C4-2B (cell line): ENCODE results near the gene GLI3.

Experiments used
- ZFX ChIP-seq: fragments of 450-650 bp; IDR thresholded peaks from 2 replicates; pipeline ENCODE4 v1.6.1; 2017
- TF ChIP-seq, protein P1 (sequence below): fragments of 450-650 bp; conservative IDR thresholded peaks from 2 replicates; pipeline ENCODE4 v1.5.1; 2017; ENCODE audit warnings: mild to moderate bottlenecking

DNA sequence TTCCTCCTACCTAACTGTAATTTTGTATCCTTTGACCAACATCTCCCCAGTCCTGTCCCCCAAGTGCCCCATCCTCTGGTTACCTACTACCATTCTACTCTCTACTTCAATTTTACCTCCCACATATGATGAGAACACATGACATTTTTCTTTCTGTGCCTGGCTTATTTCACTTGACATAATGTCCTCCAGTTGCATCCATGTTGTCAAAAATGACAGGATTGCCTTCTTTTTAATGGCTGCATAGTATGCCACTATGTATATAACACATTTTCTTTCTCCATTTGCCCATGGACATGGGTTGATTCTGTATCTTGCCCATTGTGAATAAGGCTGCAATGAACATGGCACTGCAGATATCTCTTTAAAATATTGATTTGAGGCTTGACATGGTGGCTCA, 33.7 kb downstream of the GLI3 start:
- TF ChIP-seq, protein P1, sequence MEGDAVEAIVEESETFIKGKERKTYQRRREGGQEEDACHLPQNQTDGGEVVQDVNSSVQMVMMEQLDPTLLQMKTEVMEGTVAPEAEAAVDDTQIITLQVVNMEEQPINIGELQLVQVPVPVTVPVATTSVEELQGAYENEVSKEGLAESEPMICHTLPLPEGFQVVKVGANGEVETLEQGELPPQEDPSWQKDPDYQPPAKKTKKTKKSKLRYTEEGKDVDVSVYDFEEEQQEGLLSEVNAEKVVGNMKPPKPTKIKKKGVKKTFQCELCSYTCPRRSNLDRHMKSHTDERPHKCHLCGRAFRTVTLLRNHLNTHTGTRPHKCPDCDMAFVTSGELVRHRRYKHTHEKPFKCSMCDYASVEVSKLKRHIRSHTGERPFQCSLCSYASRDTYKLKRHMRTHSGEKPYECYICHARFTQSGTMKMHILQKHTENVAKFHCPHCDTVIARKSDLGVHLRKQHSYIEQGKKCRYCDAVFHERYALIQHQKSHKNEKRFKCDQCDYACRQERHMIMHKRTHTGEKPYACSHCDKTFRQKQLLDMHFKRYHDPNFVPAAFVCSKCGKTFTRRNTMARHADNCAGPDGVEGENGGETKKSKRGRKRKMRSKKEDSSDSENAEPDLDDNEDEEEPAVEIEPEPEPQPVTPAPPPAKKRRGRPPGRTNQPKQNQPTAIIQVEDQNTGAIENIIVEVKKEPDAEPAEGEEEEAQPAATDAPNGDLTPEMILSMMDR: no peak
- no peak for TF ChIP-seq ZFX
